Activated CD8-positive, alpha-beta memory T cell treated with anti-CD3 and anti-CD28 coated beads, Interleukin-2, amount 10 ng/mL, durations not matched to agents 7 days and 5 days (primary cell): ENCODE measurements around the gene TUBA3E. TPM values are rescaled to one million over a fixed set of nuclear protein-coding genes. Genes with fewer than 3 reads are reported as not detected.

Experiments
- total RNA-seq, 2 experiments: library from RNA; stranded (reverse); gene quantifications; one replicate each; pipeline ENCODE4 v1.2.3, GENCODE V29; 2021

Gene TUBA3E
- total RNA-seq, 2 experiments from 2014 or later = not detected

Other genes with a start within 250 kb of the TUBA3E start
- under 1 TPM in 1 of 2 experiments, not detected in 1; 0.18 TPM for gene RAB6C, start 218.8 kb downstream of the TUBA3E start, total RNA-seq
- not detected for gene POTEF, start 69.2 kb downstream of the TUBA3E start, total RNA-seq
- gene CCDC74B, start 53.3 kb downstream of the TUBA3E start, total RNA-seq = under 1 TPM; 0.23 to 0.47 TPM
- 10 to 100 TPM; 70.8 to 79.8 TPM for gene SMPD4, start 16.8 kb downstream of the TUBA3E start, total RNA-seq
- gene MZT2B, start 16.2 kb downstream of the TUBA3E start, total RNA-seq = 100 to 1,000 TPM; 399 to 472 TPM
- 100 to 1,000 TPM in 1 of 2 experiments, 10 to 100 TPM in 1; 85.8 to 115 TPM for gene IMP4, start 144.5 kb upstream of the TUBA3E start, total RNA-seq
- 10 to 100 TPM; 82.3 to 90.5 TPM for gene PTPN18, start 157.6 kb upstream of the TUBA3E start, total RNA-seq